AG09319 (cell line): ENCODE data around the gene XAGE2.

Source experiments
- DNase-seq: peaks from one replicate; pipeline ENCODE4 v3.0.0-alpha.2; 2010; ENCODE audit warnings: low read depth; ENCODE audit errors: extremely low read depth
- CTCF ChIP-seq: IDR thresholded peaks from 2 replicates; pipeline ENCODE4 v1.5.1; 2011; ENCODE audit warnings: low read depth, mild to moderate bottlenecking, inconsistent platforms, low read length, moderate library complexity

The XAGE2 gene

GRCh38 chrX:52380993-52381392, 12.2 kb downstream of the XAGE2 start:
- TF ChIP-seq CTCF, result no peak
- DNase-seq, result no peak

- no peak for DNase-seq
- TF ChIP-seq CTCF, result no peak
Measured at GRCh38 chrX:52410439-52411394, 41.9 kb downstream of the XAGE2 start.

- no peak for DNase-seq
- no peak for TF ChIP-seq CTCF
Measured at GRCh38 chrX:52415304-52415703, 46.5 kb downstream of the XAGE2 start.

- TF ChIP-seq CTCF, result no peak
Measured at GRCh38 chrX:52416816-52417215, 48.0 kb downstream of the XAGE2 start.

GRCh38 chrX:52420824-52421443, 52.1 kb downstream of the XAGE2 start:
- no peak for DNase-seq

More at GRCh38 chrX:52416816-52417215, 48.0 kb downstream of the XAGE2 start:
- no peak for DNase-seq

GRCh38 chrX:52422884-52423283, 54.1 kb downstream of the XAGE2 start:
- DNase-seq, result no peak
- TF ChIP-seq CTCF, result no peak

More at GRCh38 chrX:52420824-52421443, 52.1 kb downstream of the XAGE2 start:
- TF ChIP-seq CTCF, result no peak

- no peak for DNase-seq
- no peak for TF ChIP-seq CTCF
Measured at GRCh38 chrX:52424656-52425055, 55.8 kb downstream of the XAGE2 start.
